ENCODE data around the gene GPR89A.
"Not testable (repeated sequence)": the region's sequence is repeated elsewhere in the genome, so short reads cannot be mapped to it uniquely, and the experiment has no call there.

DNA sequence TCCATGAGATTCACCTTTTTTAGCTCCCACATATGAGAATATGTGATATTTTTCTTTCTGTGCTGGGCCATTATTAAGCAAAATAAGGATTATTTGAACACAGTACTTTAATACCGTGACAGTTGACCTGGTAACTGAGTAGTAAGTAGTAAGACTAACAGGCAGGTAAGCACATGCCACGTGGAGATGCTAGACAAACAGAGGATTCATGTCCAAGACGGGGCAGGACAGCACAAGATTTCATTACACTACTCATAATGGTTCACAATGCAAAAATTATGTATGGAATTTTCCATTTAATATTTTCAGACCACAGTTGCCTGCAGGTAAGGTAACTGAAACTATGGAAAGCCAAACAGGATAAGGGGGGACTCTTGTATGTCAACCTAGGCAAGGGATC lies 77.1 kb downstream of the GPR89A start:
- TF ChIP-seq, protein P1, sequence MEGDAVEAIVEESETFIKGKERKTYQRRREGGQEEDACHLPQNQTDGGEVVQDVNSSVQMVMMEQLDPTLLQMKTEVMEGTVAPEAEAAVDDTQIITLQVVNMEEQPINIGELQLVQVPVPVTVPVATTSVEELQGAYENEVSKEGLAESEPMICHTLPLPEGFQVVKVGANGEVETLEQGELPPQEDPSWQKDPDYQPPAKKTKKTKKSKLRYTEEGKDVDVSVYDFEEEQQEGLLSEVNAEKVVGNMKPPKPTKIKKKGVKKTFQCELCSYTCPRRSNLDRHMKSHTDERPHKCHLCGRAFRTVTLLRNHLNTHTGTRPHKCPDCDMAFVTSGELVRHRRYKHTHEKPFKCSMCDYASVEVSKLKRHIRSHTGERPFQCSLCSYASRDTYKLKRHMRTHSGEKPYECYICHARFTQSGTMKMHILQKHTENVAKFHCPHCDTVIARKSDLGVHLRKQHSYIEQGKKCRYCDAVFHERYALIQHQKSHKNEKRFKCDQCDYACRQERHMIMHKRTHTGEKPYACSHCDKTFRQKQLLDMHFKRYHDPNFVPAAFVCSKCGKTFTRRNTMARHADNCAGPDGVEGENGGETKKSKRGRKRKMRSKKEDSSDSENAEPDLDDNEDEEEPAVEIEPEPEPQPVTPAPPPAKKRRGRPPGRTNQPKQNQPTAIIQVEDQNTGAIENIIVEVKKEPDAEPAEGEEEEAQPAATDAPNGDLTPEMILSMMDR (conservative IDR thresholded peaks at IDR 0.05; ENCODE audit: low read length) = not testable (repeated sequence)
- TF ChIP-seq EZH2phosphoT487 (IDR thresholded peaks at IDR 0.05; ENCODE audit: borderline replicate concordance) = not testable (repeated sequence)
